Measurements from ENCODE around the gene CCDC9B. TPM values are rescaled to one million over a fixed set of nuclear protein-coding genes. Genes with fewer than 3 reads are reported as not detected.

CCDC9B gene
- total and polyA plus RNA-seq, 2 of the 4 experiments (the other 2 are of a cell fraction), result 19.7 to 30.9 TPM

DNA sequence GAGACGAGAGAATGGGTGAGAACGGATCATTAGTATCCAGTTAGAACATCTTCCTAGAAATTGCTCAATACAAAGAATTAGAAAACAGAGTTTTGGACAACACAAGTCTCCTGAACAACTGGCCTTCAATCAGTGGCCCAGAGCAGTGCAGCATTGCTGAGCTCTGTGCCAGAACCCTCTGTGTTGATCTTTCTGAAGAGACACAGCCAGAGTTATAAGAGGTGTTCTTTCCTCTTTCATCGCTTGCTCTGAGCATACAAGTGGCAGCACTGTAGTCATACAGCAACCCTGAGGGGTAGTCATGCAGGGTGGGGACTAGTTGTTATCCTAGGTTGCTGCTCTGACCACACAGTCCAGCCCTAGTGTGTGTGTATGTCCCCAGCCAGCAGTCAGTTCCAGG, 45.7 kb upstream of the CCDC9B start:
- Histone ChIP-seq H4K8ac (ENCODE audit: low read depth in 2 of 2, low read length in 2 of 2) (no peak overlapping the region), H3K36me3 (ENCODE audit: control insufficient read depth, insufficient read depth, low read length) (peaks cover 21% of the 10 kb centered on the region), H2BK5ac (ENCODE audit: low read depth, low read length, poor library complexity, severe bottlenecking) (no peak overlapping the region), H3K4me2 (ENCODE audit: low read depth, low read length) (no peak overlapping the region), H3K79me1 (ENCODE audit: low read depth in 1 of 2, low read length in 2 of 2) (peaks cover 31 to 48% of the 10 kb centered on the region in 2 experiments), H3K14ac (replicated peaks; ENCODE audit: low read depth, low read length) (no peak overlapping the region), H2AK9ac (replicated peaks; ENCODE audit: low read depth, low read length, poor library complexity) (no peak overlapping the region), H3K4me1 (ENCODE audit: control insufficient read depth, insufficient read depth, low read length) (peaks cover 3% of the 10 kb centered on the region), H3K9ac (ENCODE audit: low read depth, low read length) (no peak overlapping the region), H3K23ac (ENCODE audit: low read depth, low read length) (no peak overlapping the region), H4K5ac (ENCODE audit: low read depth, low read length) (no peak overlapping the region), H4K91ac (ENCODE audit: insufficient read depth, low read depth, low read length) (no peak overlapping the region), H3K9me1 (ENCODE audit: insufficient read depth, low read length) (peaks cover 14% of the 10 kb centered on the region; the same call in 1 of the 2 replicates), H3K56ac (ENCODE audit: extremely low read depth, insufficient read depth, low read length) (no peak overlapping the region), H2BK15ac (ENCODE audit: low read depth, low read length) (no peak overlapping the region), H2BK20ac (ENCODE audit: low read depth, low read length) (no peak overlapping the region), H2AK5ac (ENCODE audit: low read depth, low read length) (no peak overlapping the region), H3K27ac (ENCODE audit: insufficient read depth, low read length) (no peak overlapping the region), H3K4me3 (ENCODE audit: insufficient read depth, low read depth, low read length) (no peak overlapping the region), H3K9me3 (ENCODE audit: control insufficient read depth, insufficient read depth, low read length) (no peaks in the 10 kb centered on the region), H4K20me1 (ENCODE audit: insufficient read depth, low read length) (no peaks in the 10 kb centered on the region), H3K4ac (ENCODE audit: low read depth, low read length) (no peak overlapping the region), H2AFZ (replicated peaks; ENCODE audit: low read length, poor library complexity) (no peak overlapping the region), H3K18ac (ENCODE audit: low read depth, low read length) (no peak overlapping the region), H3K27me3 (ENCODE audit: control insufficient read depth, insufficient read depth, low read length) (no peaks in the 10 kb centered on the region), H2BK120ac (ENCODE audit: low read depth, low read length) (no peak overlapping the region)
- dilution Hi-C loops (cut with HindIII; ENCODE audit: low sequenced_read_pairs, unreplicated experiment) (no loop called here), in situ Hi-C loops (cut with MboI; ENCODE audit: low sequenced_read_pairs) (no loop called here), intact Hi-C loops (cut with micrococcal nuclease) (no loop called here)
- CTCF ChIA-PET, result interaction anchor here (0.6 kb wide), 1 partner anchor 42 kb away, joined by 3 read pairs; no protein-coding TSS in a partner anchor
- WGBS, 2 experiments (ENCODE audit: extremely low coverage in 2 of 2, insufficient read length in 1 of 2), result 100% methylated on average over 1 of the region's 3 CpGs; no CpG with 5 or more reads in 1 of the 2 experiments
- POLR2A ChIA-PET (ENCODE audit: unreplicated experiment), result no interaction called here
- TF ChIP-seq CHD1 (IDR thresholded peaks at IDR 0.05; ENCODE audit: low read depth, low read length), result no peak
- TF ChIP-seq MAFK (IDR thresholded peaks at IDR 0.05; ENCODE audit: low read depth, low read length), result no peak
- no peak for TF ChIP-seq RCOR1 (IDR thresholded peaks at IDR 0.05; ENCODE audit: insufficient replicate concordance, low read length)
- no peak for TF ChIP-seq SMC3 (IDR thresholded peaks at IDR 0.05; ENCODE audit: low read depth, low read length)
- TF ChIP-seq CEBPB (IDR thresholded peaks at IDR 0.05; ENCODE audit: low read depth, low read length), result no peak
- no peak for TF ChIP-seq POLR2A (IDR thresholded peaks at IDR 0.05; ENCODE audit: low read depth, low read length)
- no peak for TF ChIP-seq RFX5 (IDR thresholded peaks at IDR 0.05; ENCODE audit: low read depth, low read length)
- TF ChIP-seq FOS (IDR thresholded peaks at IDR 0.05; ENCODE audit: low read depth, low read length), result no peak
- TF ChIP-seq RAD21 (IDR thresholded peaks at IDR 0.05; ENCODE audit: low read length), result no peak
- TF ChIP-seq, protein P1, sequence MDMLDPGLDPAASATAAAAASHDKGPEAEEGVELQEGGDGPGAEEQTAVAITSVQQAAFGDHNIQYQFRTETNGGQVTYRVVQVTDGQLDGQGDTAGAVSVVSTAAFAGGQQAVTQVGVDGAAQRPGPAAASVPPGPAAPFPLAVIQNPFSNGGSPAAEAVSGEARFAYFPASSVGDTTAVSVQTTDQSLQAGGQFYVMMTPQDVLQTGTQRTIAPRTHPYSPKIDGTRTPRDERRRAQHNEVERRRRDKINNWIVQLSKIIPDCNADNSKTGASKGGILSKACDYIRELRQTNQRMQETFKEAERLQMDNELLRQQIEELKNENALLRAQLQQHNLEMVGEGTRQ (IDR thresholded peaks at IDR 0.05; ENCODE audit: low read depth, low read length), result no peak
- ATAC-seq (ENCODE audit: low read depth), result no peak
- DNase-seq, result no peak
- no TSS peak for BruUV-seq (replicated peaks)

Measured in IMR-90 (cell line).